GM08714 (cell line): ENCODE data around the gene PNPLA7.
"Not testable (repeated sequence)": the region's sequence is repeated elsewhere in the genome, so short reads cannot be mapped to it uniquely, and the experiment has no call there.

Source experiments
- H3K4me3 ChIP-seq: fragments of 200-500 bp; sonication (Bioruptor generic); 2 replicates; pipeline ENCODE4 v1.5.1; 2014; ENCODE audit warnings: mild to moderate bottlenecking, low read length, inconsistent platforms
- ZNF274 ChIP-seq: IDR thresholded peaks from 2 replicates; pipeline ENCODE4 v1.6.1; 2012; ENCODE audit warnings: mild to moderate bottlenecking, low read depth, low read length

Gene PNPLA7

GRCh38 chr9:137415451-137415850, 134.8 kb downstream of the PNPLA7 start:
- H3K4me3 ChIP-seq: no peak overlapping the region
- no peak for TF ChIP-seq ZNF274

GRCh38 chr9:137412431-137412830, 137.8 kb downstream of the PNPLA7 start:
- no peak for TF ChIP-seq ZNF274
- no peak overlapping the region for H3K4me3 ChIP-seq

- TF ChIP-seq ZNF274: no peak
- H3K4me3 ChIP-seq: no peak overlapping the region; the same call in 1 of the 2 replicates
These were observed 138.4 kb downstream of the PNPLA7 start for GRCh38 chr9:137411645-137412380.

- TF ChIP-seq ZNF274: no peak
- H3K4me3 ChIP-seq: no peak overlapping the region
These were observed 138.9 kb downstream of the PNPLA7 start for GRCh38 chr9:137411260-137411644.

GRCh38 chr9:137410891-137411249, 139.3 kb downstream of the PNPLA7 start:
- H3K4me3 ChIP-seq: no peak overlapping the region
- no peak for TF ChIP-seq ZNF274

GRCh38 chr9:137410236-137410890, 139.8 kb downstream of the PNPLA7 start:
- not testable (repeated sequence) for H3K4me3 ChIP-seq
